ENCODE results near the gene XPR1.
A peak's percentile ranks its signal among the peaks of the same experiment; 100 is the strongest.

Gene XPR1

DNA sequence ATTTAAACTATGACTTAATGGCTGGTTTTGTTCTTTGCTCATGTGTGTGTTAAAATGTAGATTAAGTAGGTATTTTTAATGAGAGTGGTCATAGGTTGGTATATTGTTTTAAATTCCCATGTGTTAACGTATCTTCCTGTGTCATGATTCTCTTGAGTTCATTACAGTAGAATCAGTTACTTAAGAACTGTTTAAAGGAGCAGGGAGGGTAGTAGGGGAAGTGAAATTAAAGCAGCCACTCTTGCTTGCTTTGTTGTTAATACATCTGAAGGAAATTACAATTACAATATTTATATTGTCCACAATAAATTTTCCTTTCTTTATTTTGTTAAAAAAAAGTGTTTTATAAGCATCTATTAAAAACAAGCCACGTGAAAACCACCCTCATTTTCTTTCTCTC, 161.6 kb downstream of the XPR1 start:
- TF ChIP-seq, protein P1, sequence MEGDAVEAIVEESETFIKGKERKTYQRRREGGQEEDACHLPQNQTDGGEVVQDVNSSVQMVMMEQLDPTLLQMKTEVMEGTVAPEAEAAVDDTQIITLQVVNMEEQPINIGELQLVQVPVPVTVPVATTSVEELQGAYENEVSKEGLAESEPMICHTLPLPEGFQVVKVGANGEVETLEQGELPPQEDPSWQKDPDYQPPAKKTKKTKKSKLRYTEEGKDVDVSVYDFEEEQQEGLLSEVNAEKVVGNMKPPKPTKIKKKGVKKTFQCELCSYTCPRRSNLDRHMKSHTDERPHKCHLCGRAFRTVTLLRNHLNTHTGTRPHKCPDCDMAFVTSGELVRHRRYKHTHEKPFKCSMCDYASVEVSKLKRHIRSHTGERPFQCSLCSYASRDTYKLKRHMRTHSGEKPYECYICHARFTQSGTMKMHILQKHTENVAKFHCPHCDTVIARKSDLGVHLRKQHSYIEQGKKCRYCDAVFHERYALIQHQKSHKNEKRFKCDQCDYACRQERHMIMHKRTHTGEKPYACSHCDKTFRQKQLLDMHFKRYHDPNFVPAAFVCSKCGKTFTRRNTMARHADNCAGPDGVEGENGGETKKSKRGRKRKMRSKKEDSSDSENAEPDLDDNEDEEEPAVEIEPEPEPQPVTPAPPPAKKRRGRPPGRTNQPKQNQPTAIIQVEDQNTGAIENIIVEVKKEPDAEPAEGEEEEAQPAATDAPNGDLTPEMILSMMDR (IDR thresholded peaks at IDR 0.05; ENCODE audit: insufficient read depth, missing control alignments) = no peak
- DNase-seq (ENCODE audit: insufficient read length, low spot score) (no peak), FAIRE-seq (no peak)

DNA sequence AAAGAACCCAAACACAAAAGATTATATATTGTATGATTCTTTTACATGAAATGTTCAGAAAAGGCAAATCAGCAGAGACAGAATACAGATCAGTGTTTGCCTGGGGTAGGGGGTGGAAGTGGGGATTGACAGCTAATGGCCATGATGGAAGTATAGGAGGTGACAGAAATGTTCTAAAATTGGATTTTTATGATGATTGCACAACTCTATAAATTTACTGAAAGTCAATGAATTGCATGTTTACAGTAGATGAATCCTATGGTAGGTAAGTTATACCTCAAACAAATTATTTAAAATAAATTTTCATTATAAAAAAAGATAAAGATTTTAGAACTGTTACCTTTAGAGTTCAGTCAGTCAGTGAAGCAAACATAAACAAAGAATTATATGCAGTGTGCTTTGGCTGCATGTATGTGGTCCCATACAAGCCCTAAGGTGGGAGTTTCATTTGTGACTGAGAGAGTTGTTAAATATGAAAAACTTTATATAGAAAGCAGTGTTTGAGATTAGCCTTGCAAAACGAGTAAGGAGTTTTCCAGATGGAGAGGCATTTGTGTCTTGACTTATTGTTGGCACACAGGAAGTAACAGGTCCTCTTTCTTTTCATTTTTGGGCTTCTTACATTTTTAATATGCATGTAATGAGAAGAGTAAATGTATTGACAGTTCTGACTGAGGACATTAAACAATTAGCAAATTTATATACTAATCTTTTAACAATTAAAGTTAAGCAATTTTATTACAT, 165.2 kb downstream of the XPR1 start:
- no peak for DNase-seq (ENCODE audit: insufficient read length, low spot score)
- TF ChIP-seq, protein P1 (IDR thresholded peaks at IDR 0.05; ENCODE audit: insufficient read depth, missing control alignments) = no peak
- no peak for FAIRE-seq

DNA sequence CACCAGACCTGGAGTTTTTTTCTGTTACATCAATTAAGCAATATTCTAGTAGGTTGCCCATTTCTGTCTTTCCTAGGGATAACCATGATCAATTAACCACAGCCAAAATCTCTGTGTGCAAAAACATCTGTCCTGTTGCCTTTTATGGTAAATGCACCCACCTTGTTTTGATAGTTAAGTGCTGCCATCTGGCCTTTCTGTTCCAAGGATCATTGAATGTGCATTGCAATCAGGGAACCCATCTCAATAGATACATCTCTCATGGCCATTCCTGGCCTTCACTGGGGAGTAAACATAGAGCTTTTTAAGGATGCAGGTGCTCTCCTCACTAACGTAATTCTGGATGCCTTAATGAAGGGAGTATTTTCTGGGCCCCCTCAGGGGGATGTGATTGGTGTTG, 169.1 kb downstream of the XPR1 start:
- peak; percentile 87 for FAIRE-seq
- DNase-seq (ENCODE audit: insufficient read length, low spot score) = no peak
- TF ChIP-seq, protein P1 (IDR thresholded peaks at IDR 0.05; ENCODE audit: insufficient read depth, missing control alignments) = no peak

DNA sequence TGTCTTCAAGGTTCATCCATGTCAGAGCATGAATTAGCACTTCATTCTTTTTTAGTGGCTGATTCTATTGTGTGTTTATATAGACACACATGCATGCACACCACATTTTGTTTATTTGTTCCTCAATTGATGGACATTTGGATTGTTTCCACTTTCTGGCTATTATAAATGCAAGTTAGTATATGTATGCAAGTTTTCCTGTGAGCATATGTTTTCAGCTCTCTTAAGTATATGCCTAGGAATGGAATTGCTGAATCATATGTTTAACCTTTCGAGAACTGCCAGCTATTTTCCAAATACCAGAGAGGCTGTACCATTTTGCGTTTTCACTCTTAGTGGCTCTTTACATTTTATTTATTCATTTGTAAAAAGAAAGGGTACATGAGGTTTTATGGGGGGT, 171.0 kb downstream of the XPR1 start:
- TF ChIP-seq, protein P1 (IDR thresholded peaks at IDR 0.05; ENCODE audit: insufficient read depth, missing control alignments) = no peak
- FAIRE-seq (no peak), DNase-seq (ENCODE audit: insufficient read length, low spot score) (no peak)

DNA sequence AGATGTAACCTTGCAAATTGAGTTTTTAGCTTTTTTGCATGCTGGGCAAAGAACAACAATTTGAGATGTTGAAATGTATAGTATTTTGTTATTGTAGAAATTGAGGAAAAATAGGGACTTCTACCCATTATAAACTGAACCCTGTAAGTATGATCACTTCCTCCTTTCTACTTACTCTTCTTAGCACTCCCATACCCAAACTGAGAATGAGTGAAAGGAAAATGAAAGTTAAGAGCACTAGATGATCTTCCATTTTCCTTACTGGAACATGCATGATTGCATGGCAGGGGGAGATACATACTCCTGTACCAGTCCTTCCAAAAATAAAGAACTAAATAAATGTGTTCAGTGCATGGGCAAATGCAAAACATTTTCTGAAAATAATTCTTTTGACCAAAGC, 173.5 kb downstream of the XPR1 start:
- FAIRE-seq = peak; percentile 91
- TF ChIP-seq, protein P1 (IDR thresholded peaks at IDR 0.05; ENCODE audit: insufficient read depth, missing control alignments) = no peak

DNA sequence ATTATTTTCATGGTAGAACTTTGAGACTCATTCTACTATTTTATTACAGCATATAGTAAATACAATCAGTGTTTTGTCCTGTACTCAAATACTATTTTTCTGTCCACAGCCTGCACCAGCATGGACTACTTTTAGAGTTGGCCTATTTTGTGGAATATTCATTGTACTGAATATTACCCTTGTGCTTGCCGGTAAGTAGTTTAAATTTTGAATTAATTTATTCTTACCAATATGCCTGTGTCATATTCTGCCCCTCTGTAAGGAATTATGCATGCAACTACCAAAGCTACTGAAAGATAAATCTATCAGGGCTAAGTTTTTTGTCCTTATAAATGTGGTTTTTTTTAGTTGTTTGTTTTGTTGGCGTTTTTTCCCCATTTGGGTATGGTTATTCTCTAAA, 179.5 kb downstream of the XPR1 start:
- DNase-seq (ENCODE audit: insufficient read length, low spot score) (no peak), FAIRE-seq (no peak)
- TF ChIP-seq, protein P1 (IDR thresholded peaks at IDR 0.05; ENCODE audit: insufficient read depth, missing control alignments) = no peak

More for the DNA sequence above, 173.5 kb downstream of the XPR1 start:
- DNase-seq (ENCODE audit: insufficient read length, low spot score) = no peak

DNA sequence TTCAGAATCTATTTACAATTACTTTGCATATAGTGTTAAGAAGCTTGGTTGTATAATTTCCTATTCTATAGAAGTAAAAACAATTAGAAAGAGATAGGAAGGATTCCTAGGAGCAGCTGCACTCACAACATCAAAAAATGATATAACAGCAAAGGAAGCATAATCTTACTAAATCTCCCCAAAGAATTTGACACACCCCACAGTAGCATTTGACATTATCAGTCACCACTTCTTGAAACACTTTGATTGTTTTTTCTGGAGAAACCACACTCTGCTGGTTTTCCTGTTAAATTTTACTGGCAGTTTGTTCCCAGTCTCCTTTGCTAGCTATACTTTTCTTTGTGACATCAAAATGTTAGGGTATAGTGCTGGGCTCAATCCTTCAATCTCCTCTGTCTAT, 180.1 kb downstream of the XPR1 start:
- DNase-seq (ENCODE audit: insufficient read length, low spot score) (no peak), FAIRE-seq (peak; percentile 51)
- TF ChIP-seq, protein P1 (IDR thresholded peaks at IDR 0.05; ENCODE audit: insufficient read depth, missing control alignments) = no peak

Measured in D721Med (cell line).